Esophagus squamous epithelium (tissue), 5 donors: ENCODE data around the gene LBR. TPM values are rescaled to one million over a fixed set of nuclear protein-coding genes. Genes with fewer than 3 reads are reported as not detected.
"Not testable (repeated sequence)": the region's sequence is repeated elsewhere in the genome, so short reads cannot be mapped to it uniquely, and the experiment has no call there.

Source experiments
- DNase-seq: peaks from one replicate; lab custom pipeline; 2025; lab: John Stamatoyannopoulos, UW
- H3K27ac ChIP-seq, 4 donors: fragments of 200-600 bp; sonication (generic); one replicate each; pipeline ENCODE4 v1.5.1; 2016 to 2019; ENCODE audit warnings: mild to moderate bottlenecking in 1 of 4
- H3K27me3 ChIP-seq, 4 donors: fragments of 200-600 bp; sonication (generic); 1 replicate in 3 of 4; 2 replicates in 1 of 4; pipeline versions ENCODE4 v1.5.1 to v1.6.0; 2017 to 2021; ENCODE audit warnings: antibody characterized with exemption in 1 of 4
- H3K36me3 ChIP-seq, 3 donors: fragments of 200-600 bp; sonication (generic); one replicate each; pipeline ENCODE4 v1.5.1; 2016 to 2019
- H3K4me1 ChIP-seq, 3 donors: fragments of 200-600 bp; sonication (generic); one replicate each; pipeline ENCODE4 v1.5.1; 2017 to 2019
- H3K4me3 ChIP-seq, 4 donors: fragments of 200-600 bp; sonication (generic); 1 replicate in 3 of 4; 2 replicates in 1 of 4; pipeline ENCODE4 v1.5.1; 2016 to 2019; ENCODE audit warnings: mild to moderate bottlenecking in 2 of 4, moderate library complexity in 1 of 4
- H3K9me3 ChIP-seq, 3 donors: fragments of 200-600 bp; sonication (generic); one replicate each; pipeline ENCODE4 v1.5.1; 2016 to 2019
- CTCF ChIP-seq, 6 experiments: fragments of 450-650 bp in 4 of 6; fragments of 200-600 bp in 2 of 6; sonication (generic) in 2 of 6; IDR thresholded peaks; one replicate each; pipeline ENCODE4 v1.5.1; 2016 to 2019; ENCODE audit warnings: antibody characterized with exemption in 6 of 6, mild to moderate bottlenecking in 4 of 6, moderate library complexity in 4 of 6
- POLR2A ChIP-seq, 4 donors: fragments of 450-650 bp; IDR thresholded peaks; one replicate each; pipeline ENCODE4 v1.6.1; 2017; ENCODE audit warnings: antibody characterized with exemption in 4 of 4, mild to moderate bottlenecking in 4 of 4, moderate library complexity in 3 of 4
- WGBS, 2 donors: methylation state at CpG; one replicate each; pipeline ENCODE4 v1.1.5; 2018; 5-methylcytosine and 5-hydroxymethylcytosine counted together
- intact Hi-C: fragments of 100-400 bp; cut with DNase I; formaldehyde crosslinking; loops from one replicate; pipeline ENCODE4 v1.15.0; 2022
- total RNA-seq, 4 donors: library from RNA; depleted of rRNA; stranded (reverse); fragments of >200 nt; gene quantifications; one replicate each; pipeline ENCODE4 v1.1.0, GENCODE V29; 2016
- donor health status: DM: yes; HTN: yes; CAD: no.

Gene LBR
- total RNA-seq, 4 donors from 2014 or later, result 39.8 to 50.0 (median 42.9) TPM

- 96 to 97% methylated on average over 8 of the region's 8 CpGs for WGBS, 2 donors
Observed at GRCh38 chr1:225406976-225407725, 20.7 kb downstream of the LBR start.

GRCh38 chr1:225400968-225401367, 26.9 kb downstream of the LBR start:
- no peak overlapping the region for H3K4me3 ChIP-seq
- peaks cover 0 to 100% (median 7%) of the 10 kb centered on the region in 3 donors for H3K36me3 ChIP-seq
- no peaks in the 10 kb centered on the region for H3K4me1 ChIP-seq
- TF ChIP-seq POLR2A (IDR thresholded peaks at IDR 0.05) (no peak), CTCF (IDR thresholded peaks at IDR 0.05) (no peak)
- intact Hi-C loops, result no loop called here
- 80 to 84% methylated on average over 5 of the region's 5 CpGs for WGBS, 2 donors
- H3K9me3 ChIP-seq, result no peaks in the 10 kb centered on the region
- no peaks in the 10 kb centered on the region for H3K27me3 ChIP-seq
- no peak for DNase-seq
- H3K27ac ChIP-seq, result no peak overlapping the region

More at GRCh38 chr1:225406976-225407725, 20.7 kb downstream of the LBR start:
- DNase-seq, result no peak
- H3K36me3 ChIP-seq, result peaks cover 7 to 100% (median 35%) of the 10 kb centered on the region in 3 donors
- no peak overlapping the region for H3K27ac ChIP-seq
- H3K27me3 ChIP-seq, result no peaks in the 10 kb centered on the region
- TF ChIP-seq POLR2A (IDR thresholded peaks at IDR 0.05) (no peak), CTCF (IDR thresholded peaks at IDR 0.05) (no peak)
- intact Hi-C loops, result no loop called here
- no peaks in the 10 kb centered on the region for H3K4me1 ChIP-seq
- no peak overlapping the region for H3K4me3 ChIP-seq
- H3K9me3 ChIP-seq, result no peaks in the 10 kb centered on the region

- Histone ChIP-seq H3K9me3 (no peaks in the 10 kb centered on the region), H3K4me1 (no peaks in the 10 kb centered on the region), H3K36me3 (peaks cover 0 to 61% (median 0%) of the 10 kb centered on the region in 3 donors), H3K27ac (no peak overlapping the region), H3K4me3 (no peak overlapping the region), H3K27me3 (no peaks in the 10 kb centered on the region)
- intact Hi-C loops, result no loop called here
- no peak for DNase-seq
- 75 to 82% methylated on average over 2 of the region's 2 CpGs for WGBS, 2 donors
- no peak for TF ChIP-seq CTCF (IDR thresholded peaks at IDR 0.05)
- TF ChIP-seq POLR2A (IDR thresholded peaks at IDR 0.05), result no peak
Observed at GRCh38 chr1:225396357-225396756, 31.5 kb downstream of the LBR start.

GRCh38 chr1:225389843-225390242, 38.0 kb downstream of the LBR start:
- H3K4me1 ChIP-seq, result no peaks in the 10 kb centered on the region
- no peaks in the 10 kb centered on the region for H3K9me3 ChIP-seq
- no peaks in the 10 kb centered on the region for H3K36me3 ChIP-seq
- TF ChIP-seq POLR2A (IDR thresholded peaks at IDR 0.05) (no peak), CTCF (IDR thresholded peaks at IDR 0.05) (no peak)
- H3K27ac ChIP-seq, result no peak overlapping the region
- H3K4me3 ChIP-seq, result no peak overlapping the region
- intact Hi-C loops, result no loop called here
- H3K27me3 ChIP-seq, result no peaks in the 10 kb centered on the region
- DNase-seq, result no peak
- 81 to 83% methylated on average over 4 of the region's 4 CpGs for WGBS, 2 donors

- 48 to 53% methylated on average over 4 of the region's 4 CpGs for WGBS, 2 donors
- no peak overlapping the region for H3K4me3 ChIP-seq
- DNase-seq, result no peak
- intact Hi-C loops, result no loop called here
- H3K9me3 ChIP-seq, result no peaks in the 10 kb centered on the region
- TF ChIP-seq POLR2A (IDR thresholded peaks at IDR 0.05) (no peak), CTCF (IDR thresholded peaks at IDR 0.05) (no peak)
- no peak overlapping the region for H3K27ac ChIP-seq
- no peaks in the 10 kb centered on the region for H3K36me3 ChIP-seq
- no peaks in the 10 kb centered on the region for H3K27me3 ChIP-seq
- H3K4me1 ChIP-seq, result no peaks in the 10 kb centered on the region
Observed at GRCh38 chr1:225388372-225388771, 39.5 kb downstream of the LBR start.

- H3K4me1 ChIP-seq, H3K9me3 ChIP-seq, H3K36me3 ChIP-seq, DNase-seq, intact Hi-C loops, H3K27ac ChIP-seq, H3K27me3 ChIP-seq, H3K4me3 ChIP-seq: not testable (repeated sequence)
- 85 to 87% methylated on average over 3 of the region's 3 CpGs for WGBS, 2 donors
Observed at GRCh38 chr1:225386860-225387259, 41.0 kb downstream of the LBR start.
